HG02763 (cell line): ENCODE results near the gene BCAR1.
"Not testable (repeated sequence)": the region's sequence is repeated elsewhere in the genome, so short reads cannot be mapped to it uniquely, and the experiment has no call there.

Source experiments
- ATAC-seq: cut with Tn5 transposase; IDR thresholded peaks from one replicate; pipeline ENCODE4 v1.9.1; 2021; ENCODE audit warnings: mild to moderate bottlenecking, moderate library complexity; ENCODE audit not compliant: unreplicated experiment

The BCAR1 gene

GRCh38 chr16:75205961-75206748 lies 45.3 kb downstream of the BCAR1 start:
- not testable (repeated sequence) for ATAC-seq

- ATAC-seq: not testable (repeated sequence)
Measured at GRCh38 chr16:75205438-75205837, 46.0 kb downstream of the BCAR1 start.

GRCh38 chr16:75204905-75205304 lies 46.5 kb downstream of the BCAR1 start:
- not testable (repeated sequence) for ATAC-seq

- ATAC-seq: no peak
Measured at GRCh38 chr16:75204410-75204758, 47.0 kb downstream of the BCAR1 start.

DNA sequence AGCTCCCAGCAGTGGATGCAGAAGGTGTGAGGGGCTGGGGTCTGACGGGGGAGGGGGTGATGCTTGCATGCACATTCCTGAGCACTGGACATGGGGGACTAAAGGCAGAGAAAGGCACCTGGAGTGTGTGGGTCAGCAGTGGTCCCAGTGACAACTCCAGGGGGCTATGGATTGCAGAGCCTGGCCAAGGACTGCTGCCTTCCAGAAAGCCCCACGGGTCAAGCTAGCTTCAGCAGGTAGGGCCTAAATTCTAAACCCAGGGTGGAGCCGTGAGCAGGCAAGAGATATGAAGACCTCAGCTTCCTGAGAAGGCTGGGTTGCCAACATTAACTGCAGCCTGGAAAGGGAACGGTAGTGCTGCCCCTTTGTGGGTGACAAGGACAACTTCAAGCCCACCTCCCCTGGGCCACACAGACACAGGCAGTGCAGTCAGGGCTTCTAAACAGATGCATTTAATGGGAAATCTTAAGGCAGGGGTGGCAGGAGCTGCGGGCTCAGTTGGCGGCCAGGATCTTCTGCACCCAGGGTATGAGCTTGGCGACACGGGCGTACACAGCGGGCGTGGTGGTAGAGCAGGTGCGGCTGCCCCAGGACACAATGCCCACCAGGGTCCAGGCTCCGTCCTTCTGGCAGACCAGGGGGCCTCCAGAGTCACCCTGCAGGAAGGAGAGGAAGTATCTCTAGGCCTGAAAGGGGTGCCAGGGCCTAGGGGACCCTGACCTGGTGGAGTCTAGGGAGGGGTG lies 47.6 kb downstream of the BCAR1 start:
- ATAC-seq: no peak

GRCh38 chr16:75203096-75203495 lies 48.3 kb downstream of the BCAR1 start:
- ATAC-seq: no peak

DNA sequence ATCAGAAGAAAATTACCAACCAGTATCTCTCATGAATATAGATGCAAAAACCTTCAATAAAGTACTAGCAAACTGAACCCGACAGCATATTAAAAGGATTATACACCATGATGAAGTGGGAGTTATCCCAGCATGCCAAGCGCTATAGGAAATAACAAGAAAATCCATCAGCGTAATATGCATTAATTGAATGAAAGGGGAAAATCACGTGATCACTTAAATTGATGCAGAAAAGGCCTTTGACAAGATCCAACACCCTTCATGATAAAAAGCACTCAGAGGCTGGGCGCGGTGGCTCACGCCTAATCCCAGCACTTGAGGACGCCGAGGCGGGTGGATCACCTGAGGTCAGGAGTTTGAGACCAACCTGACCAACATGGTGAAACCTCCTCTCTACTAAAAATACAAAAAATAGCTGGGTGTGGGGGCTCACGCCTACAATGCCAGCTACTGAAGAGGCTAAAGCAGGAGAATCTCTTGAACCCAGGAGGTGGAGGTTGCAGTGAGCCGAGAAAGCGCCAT lies 49.3 kb downstream of the BCAR1 start:
- no peak for ATAC-seq

DNA sequence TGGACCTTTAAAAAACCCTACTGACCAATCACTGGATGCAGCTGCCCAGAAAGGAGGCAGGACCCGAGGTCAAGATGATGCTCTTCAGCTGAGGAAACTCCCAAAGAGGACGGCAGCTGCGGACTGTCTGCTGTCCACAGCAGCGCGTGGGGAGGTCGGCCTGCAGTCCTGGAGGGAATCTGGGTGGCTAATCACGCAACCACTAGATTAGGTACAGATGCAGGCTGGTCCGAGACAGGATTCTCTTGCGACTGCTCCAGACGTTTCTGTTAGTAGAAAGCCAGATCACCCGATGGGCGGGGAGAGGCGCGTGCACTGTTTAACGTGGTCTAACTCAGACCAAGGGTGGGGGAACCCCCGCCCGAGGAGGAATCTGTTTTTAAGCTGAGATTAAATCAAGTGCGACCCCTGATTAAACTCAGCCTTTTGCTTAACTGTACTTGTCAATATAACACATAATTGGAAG lies 53.3 kb downstream of the BCAR1 start:
- no peak for ATAC-seq

GRCh38 chr16:75197522-75198134 lies 53.8 kb downstream of the BCAR1 start:
- no peak for ATAC-seq

DNA sequence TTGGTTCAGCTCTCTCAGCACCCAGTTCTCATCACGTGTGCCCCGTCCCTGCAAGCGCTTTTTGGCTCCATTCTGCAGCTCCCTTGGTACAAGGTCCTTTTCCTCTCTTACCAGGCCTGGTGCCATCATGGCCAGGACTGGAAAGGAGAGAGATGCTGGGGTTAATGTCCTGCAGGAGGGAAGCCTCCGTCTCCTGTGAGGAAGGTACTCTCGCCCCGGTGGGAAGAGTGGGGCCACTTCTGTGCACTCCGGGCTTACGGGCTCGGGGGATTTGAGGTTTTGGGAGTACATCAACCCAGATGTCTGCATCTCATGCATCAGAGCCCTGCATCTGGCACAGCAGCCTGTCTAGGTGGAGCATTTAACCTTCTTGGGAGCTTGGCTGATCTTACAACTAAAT lies 54.6 kb downstream of the BCAR1 start:
- no peak for ATAC-seq

DNA sequence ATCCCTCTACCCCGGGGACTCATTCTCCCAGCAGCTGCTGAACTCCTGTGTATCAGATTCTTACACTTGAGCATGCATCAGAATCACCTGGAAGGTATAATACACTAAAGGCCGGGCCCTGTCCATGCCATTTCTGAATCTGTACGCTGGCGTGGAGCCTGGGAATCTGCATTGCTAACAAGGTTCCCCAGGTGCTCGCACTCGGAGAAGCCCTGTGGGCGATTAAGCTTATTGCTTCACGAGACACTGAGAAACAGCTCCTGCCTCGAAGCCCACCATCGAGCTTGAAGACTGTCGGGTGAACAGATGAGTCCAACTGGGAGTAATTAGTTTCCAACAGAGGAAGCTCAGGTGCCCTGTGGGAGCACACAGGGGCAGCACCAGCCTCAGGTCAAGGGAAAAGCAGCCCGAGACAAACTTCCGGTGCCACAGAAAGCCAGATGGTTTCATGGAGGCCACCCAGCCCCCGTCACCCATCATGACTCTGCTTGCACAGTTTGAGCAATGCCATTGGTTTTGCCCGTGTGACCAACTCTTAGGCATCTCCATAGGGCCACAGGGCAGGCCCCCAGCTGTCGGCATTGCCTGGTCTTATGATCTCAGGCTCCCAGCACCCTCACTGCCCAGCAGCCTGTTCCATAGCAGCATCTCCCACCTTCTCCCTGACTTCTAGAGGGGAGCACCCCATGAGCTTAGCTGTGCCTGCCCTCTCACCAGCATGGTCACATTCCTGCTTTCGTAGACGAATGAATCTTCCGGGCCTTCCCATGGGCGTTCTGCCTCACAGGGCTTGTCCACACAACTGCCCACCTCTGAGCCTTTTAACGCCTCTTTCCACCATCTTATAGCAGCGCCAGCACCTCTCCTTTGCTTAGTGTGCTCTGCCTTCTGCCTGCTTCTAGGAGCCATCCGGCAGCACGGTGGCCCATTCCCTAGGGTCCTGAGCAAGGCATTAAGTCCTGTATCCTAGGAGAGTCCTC lies 55.3 kb downstream of the BCAR1 start:
- ATAC-seq: no peak

GRCh38 chr16:75193730-75194444 lies 57.5 kb downstream of the BCAR1 start:
- ATAC-seq: no peak

GRCh38 chr16:75193265-75193650 lies 58.2 kb downstream of the BCAR1 start:
- ATAC-seq: no peak

DNA sequence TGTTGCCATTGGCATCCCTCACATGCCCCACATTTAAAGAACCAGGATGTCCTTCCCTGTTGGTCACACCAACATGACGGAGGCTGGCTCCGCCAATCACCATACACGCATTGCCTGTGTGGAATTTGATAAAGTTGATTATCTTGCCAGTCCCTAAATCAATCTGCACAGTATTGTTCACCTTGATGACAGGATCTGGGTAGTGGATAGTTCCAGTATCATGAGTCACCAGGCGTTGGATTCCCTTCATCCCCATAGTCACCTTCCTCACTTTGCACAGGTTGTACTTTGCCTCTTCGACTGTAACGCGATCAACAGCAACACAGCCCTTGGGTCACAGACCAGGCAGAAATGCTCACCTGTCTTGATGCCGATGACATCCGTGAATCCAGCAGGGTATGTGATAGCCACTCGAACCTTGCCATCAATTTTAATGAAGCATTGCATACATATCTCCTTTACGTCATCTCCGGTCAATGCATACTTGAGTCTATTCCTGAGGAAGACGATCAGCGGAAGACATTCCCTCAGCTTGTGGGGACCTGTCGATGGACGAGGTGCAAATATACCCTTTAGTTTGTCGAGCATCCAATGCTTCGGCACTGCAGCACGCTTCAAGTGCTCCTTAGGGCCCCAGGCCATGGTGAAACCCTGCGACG lies 58.7 kb downstream of the BCAR1 start:
- no peak for ATAC-seq

- ATAC-seq: no peak
Measured at GRCh38 chr16:75189638-75190245, 61.7 kb downstream of the BCAR1 start.

DNA sequence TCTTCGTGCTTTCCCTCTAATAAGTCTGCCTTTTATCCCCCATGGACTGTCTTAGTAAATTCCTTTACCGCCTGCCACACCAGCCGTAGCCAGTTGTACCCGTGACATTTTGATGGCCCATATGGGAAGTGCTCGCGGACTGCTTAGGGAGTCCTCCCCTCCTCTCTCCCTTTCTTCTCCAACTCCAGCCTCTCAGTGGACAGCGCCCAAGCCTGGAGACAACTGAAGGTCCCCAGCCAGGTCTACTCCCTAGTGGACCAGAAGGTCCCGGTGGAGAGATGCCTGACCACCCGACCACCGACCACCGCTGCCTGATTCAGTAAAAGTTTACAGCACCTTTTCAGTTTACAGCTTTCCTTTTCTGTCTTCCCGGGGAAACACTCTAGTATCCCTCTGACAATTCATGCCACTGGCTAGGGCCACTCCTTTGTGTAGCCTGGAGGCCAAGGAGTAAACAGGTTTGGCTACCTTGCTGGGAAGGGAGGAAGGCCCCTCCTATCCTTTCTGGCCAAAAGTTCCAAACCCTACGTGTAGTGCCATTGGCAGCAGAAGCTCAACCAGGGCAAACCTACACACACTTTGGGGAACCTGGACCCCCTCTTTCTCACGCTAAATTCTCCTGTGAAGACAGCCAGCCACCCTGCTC lies 62.5 kb downstream of the BCAR1 start:
- ATAC-seq: no peak

GRCh38 chr16:75181630-75182029 lies 69.8 kb downstream of the BCAR1 start:
- no peak for ATAC-seq

DNA sequence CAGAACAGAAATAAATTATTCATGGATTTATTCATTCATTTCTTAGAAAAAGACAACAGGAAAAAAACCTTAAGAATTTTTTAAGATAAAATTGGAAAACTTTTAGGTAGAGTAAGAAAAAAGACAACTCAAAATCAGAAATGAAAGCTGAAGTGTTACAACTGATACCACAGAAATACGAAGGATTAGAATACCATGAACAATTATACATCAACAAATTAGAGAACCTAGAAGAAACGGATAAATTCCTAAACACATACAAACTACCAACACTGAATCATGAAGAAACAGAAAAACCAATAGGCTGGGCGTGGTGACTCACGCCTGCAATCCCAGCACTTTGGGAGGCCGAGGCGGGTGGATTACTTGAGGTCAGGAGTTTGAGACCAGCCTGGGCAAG lies 72.2 kb downstream of the BCAR1 start:
- ATAC-seq: no peak
